ENCODE data around the gene DAAM2. TPM values are rescaled to one million over a fixed set of nuclear protein-coding genes. Genes with fewer than 3 reads are reported as not detected.

The DAAM2 gene
- total RNA-seq, 1 experiment from 2014 or later, result 4.8 TPM

DNA sequence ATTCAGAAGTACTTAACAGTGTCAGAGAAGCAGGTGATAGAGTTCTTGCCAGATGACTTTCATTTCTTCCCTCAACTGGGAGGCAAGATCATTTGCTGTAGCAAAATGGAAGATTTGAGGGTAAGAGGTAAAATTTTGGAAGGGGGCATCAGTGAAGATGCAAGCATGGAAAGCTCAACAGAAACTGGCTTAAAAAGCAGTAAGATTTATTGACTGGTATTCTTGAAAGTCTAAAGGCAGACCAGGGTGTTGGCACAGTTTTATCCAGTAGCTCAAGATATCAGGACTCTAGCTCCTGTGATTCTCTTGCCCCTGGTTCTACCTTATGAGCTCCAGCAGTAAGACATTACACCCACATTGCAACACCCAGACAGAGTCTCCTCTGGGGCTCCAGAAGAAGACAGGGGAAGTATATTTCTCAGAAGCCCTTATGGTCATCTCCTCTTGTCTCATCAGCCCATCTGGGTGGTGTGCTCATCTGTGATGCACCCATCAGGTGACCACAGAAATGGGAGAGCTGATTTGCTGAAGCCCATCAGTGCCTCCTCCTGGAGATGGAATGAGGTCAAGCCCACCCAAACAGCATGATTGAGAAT lies 158.0 kb downstream of the DAAM2 start:
- ChIA-PET CTCF (no interaction called here), POLR2A (ENCODE audit: low non-redundant PET) (no interaction called here)
- H3K27ac ChIP-seq (ENCODE audit: low read depth, low read length, poor library complexity, severe bottlenecking), result no peak overlapping the region
- H3K27me3 ChIP-seq (replicated peaks; ENCODE audit: insufficient read depth, low read depth, low read length, poor library complexity), result peaks cover 13% of the 10 kb centered on the region
- H3K9me3 ChIP-seq (ENCODE audit: low read depth, low read length, poor library complexity, severe bottlenecking), result no peaks in the 10 kb centered on the region
- no peaks in the 10 kb centered on the region for H3K4me1 ChIP-seq (ENCODE audit: insufficient read depth, low read length, poor library complexity, severe bottlenecking)
- no peak for TF ChIP-seq EZH2 (IDR thresholded peaks at IDR 0.05; ENCODE audit: borderline replicate concordance, low read depth, low read length, poor library complexity, severe bottlenecking)
- TF ChIP-seq, protein P1, sequence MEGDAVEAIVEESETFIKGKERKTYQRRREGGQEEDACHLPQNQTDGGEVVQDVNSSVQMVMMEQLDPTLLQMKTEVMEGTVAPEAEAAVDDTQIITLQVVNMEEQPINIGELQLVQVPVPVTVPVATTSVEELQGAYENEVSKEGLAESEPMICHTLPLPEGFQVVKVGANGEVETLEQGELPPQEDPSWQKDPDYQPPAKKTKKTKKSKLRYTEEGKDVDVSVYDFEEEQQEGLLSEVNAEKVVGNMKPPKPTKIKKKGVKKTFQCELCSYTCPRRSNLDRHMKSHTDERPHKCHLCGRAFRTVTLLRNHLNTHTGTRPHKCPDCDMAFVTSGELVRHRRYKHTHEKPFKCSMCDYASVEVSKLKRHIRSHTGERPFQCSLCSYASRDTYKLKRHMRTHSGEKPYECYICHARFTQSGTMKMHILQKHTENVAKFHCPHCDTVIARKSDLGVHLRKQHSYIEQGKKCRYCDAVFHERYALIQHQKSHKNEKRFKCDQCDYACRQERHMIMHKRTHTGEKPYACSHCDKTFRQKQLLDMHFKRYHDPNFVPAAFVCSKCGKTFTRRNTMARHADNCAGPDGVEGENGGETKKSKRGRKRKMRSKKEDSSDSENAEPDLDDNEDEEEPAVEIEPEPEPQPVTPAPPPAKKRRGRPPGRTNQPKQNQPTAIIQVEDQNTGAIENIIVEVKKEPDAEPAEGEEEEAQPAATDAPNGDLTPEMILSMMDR (conservative IDR thresholded peaks at IDR 0.05; ENCODE audit: low read depth, low read length), result no peak
- no peak for DNase-seq (ENCODE audit: low spot score)
- H3K4me3 ChIP-seq (ENCODE audit: low read depth, low read length, poor library complexity, severe bottlenecking), result no peak overlapping the region
- no peaks in the 10 kb centered on the region for H3K36me3 ChIP-seq (ENCODE audit: insufficient read depth, low read length, poor library complexity, severe bottlenecking)
- BruUV-seq (replicated peaks), result no TSS peak
- intact Hi-C loops (cut with micrococcal nuclease; ENCODE audit: unreplicated experiment), result no loop called here

DNA sequence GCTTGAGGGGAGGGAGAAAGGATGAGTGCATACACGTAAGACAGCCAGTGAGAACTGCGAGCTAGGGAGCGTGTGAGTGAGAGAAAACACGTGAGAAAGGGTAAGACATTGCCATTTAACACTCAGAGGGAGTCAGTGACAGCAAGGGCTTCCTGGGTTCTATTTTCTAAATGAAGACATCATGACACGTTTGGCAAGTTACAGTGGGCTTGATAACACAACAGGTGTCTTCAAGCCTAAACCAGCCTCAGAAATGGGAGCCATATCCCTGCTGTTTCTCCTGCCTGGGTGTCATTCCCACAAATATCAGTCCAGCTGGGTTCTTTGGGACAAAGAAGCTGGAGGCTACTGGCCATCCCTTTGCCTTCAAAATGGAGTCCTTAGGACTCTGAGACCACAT lies 159.0 kb downstream of the DAAM2 start:
- Histone ChIP-seq H3K9me3 (ENCODE audit: low read depth, low read length, poor library complexity, severe bottlenecking) (no peaks in the 10 kb centered on the region), H3K4me3 (ENCODE audit: low read depth, low read length, poor library complexity, severe bottlenecking) (no peak overlapping the region), H3K27me3 (replicated peaks; ENCODE audit: insufficient read depth, low read depth, low read length, poor library complexity) (peaks cover 13% of the 10 kb centered on the region), H3K27ac (ENCODE audit: low read depth, low read length, poor library complexity, severe bottlenecking) (no peak overlapping the region), H3K4me1 (ENCODE audit: insufficient read depth, low read length, poor library complexity, severe bottlenecking) (no peaks in the 10 kb centered on the region), H3K36me3 (ENCODE audit: insufficient read depth, low read length, poor library complexity, severe bottlenecking) (no peaks in the 10 kb centered on the region)
- ChIA-PET POLR2A (ENCODE audit: low non-redundant PET) (no interaction called here), CTCF (no interaction called here)
- BruUV-seq (replicated peaks), result no TSS peak
- intact Hi-C loops (cut with micrococcal nuclease; ENCODE audit: unreplicated experiment), result no loop called here
- no peak for TF ChIP-seq EZH2 (IDR thresholded peaks at IDR 0.05; ENCODE audit: borderline replicate concordance, low read depth, low read length, poor library complexity, severe bottlenecking)
- TF ChIP-seq, protein P1 (conservative IDR thresholded peaks at IDR 0.05; ENCODE audit: low read depth, low read length), result no peak
- no peak for DNase-seq (ENCODE audit: low spot score)

DNA sequence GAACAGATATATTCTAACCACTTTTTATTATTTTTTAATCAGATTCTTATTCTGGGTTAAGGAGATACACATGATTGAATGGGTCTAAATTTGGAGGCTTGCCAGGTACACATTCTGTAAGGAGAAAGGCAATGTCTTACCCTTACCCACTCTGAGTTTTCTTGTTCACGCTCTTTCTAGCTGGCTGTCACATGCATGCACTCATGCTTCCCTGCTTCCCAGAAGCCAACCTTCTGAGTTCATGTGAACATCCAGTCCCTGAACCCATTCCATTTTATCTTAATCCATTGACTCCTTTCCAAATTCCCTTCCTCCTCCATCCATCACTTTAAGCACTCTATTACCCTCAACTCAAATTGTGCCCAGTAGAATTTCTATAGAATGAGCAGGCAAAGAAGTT lies 159.5 kb downstream of the DAAM2 start:
- CTCF ChIA-PET, result no interaction called here

More for the DNA sequence above, 159.5 kb downstream of the DAAM2 start:
- no peaks in the 10 kb centered on the region for H3K4me1 ChIP-seq (ENCODE audit: insufficient read depth, low read length, poor library complexity, severe bottlenecking)
- no peaks in the 10 kb centered on the region for H3K36me3 ChIP-seq (ENCODE audit: insufficient read depth, low read length, poor library complexity, severe bottlenecking)
- intact Hi-C loops (cut with micrococcal nuclease; ENCODE audit: unreplicated experiment), result no loop called here
- H3K27ac ChIP-seq (ENCODE audit: low read depth, low read length, poor library complexity, severe bottlenecking), result no peak overlapping the region
- H3K9me3 ChIP-seq (ENCODE audit: low read depth, low read length, poor library complexity, severe bottlenecking), result no peaks in the 10 kb centered on the region
- no peak for DNase-seq (ENCODE audit: low spot score)
- TF ChIP-seq, protein P1 (conservative IDR thresholded peaks at IDR 0.05; ENCODE audit: low read depth, low read length), result no peak
- TF ChIP-seq EZH2 (IDR thresholded peaks at IDR 0.05; ENCODE audit: borderline replicate concordance, low read depth, low read length, poor library complexity, severe bottlenecking), result no peak
- BruUV-seq (replicated peaks), result no TSS peak
- H3K27me3 ChIP-seq (replicated peaks; ENCODE audit: insufficient read depth, low read depth, low read length, poor library complexity), result peaks cover 13% of the 10 kb centered on the region
- H3K4me3 ChIP-seq (ENCODE audit: low read depth, low read length, poor library complexity, severe bottlenecking), result no peak overlapping the region
- POLR2A ChIA-PET (ENCODE audit: low non-redundant PET), result no interaction called here

All from A673 (cell line).